Astrocyte (in vitro differentiated cells and primary cell): ENCODE measurements around the gene IFT52. TPM values are rescaled to one million over a fixed set of nuclear protein-coding genes. Genes with fewer than 3 reads are reported as not detected.
A peak's percentile ranks its signal among the peaks of the same experiment; 100 is the strongest.
"Not testable (repeated sequence)": the region's sequence is repeated elsewhere in the genome, so short reads cannot be mapped to it uniquely, and the experiment has no call there.

Experiments
- DNase-seq: peaks from one replicate; pipeline ENCODE4 v3.0.0-alpha.2; 2010; ENCODE audit warnings: low read depth
- FAIRE-seq: peaks from 2 replicates; lab custom pipeline; 2011; peaks lifted over from hg19 to GRCh38; lab: Jason Lieb, UNC
- H2AFZ ChIP-seq: 2 replicates; pipeline ENCODE4 v1.6.0; 2012; ENCODE audit warnings: low read depth, low read length, inconsistent platforms
- H3K27ac ChIP-seq: 2 replicates; pipeline ENCODE4 v1.5.1; 2011; ENCODE audit warnings: low read depth, low read length, inconsistent platforms
- H3K27me3 ChIP-seq: 2 replicates; pipeline ENCODE4 v1.6.0; 2011; ENCODE audit warnings: low read length, inconsistent platforms; ENCODE audit not compliant: insufficient read depth
- H3K36me3 ChIP-seq: 2 replicates; pipeline ENCODE4 v1.5.1; 2011; ENCODE audit warnings: low read length, inconsistent platforms; ENCODE audit not compliant: insufficient read depth
- H3K4me1 ChIP-seq: 2 replicates; pipeline ENCODE4 v1.5.1; 2011; ENCODE audit warnings: low read length, inconsistent platforms; ENCODE audit not compliant: insufficient read depth
- H3K4me2 ChIP-seq: 2 replicates; pipeline ENCODE4 v1.6.0; 2012; ENCODE audit warnings: low read length, inconsistent platforms
- H3K4me3 ChIP-seq: 2 replicates; pipeline ENCODE4 v1.5.1; 2011; ENCODE audit warnings: low read depth, mild to moderate bottlenecking, low read length, inconsistent platforms; ENCODE audit not compliant: insufficient read depth
- H3K79me2 ChIP-seq: 2 replicates; pipeline ENCODE4 v1.6.0; 2012; ENCODE audit warnings: mild to moderate bottlenecking, low read length, inconsistent platforms; ENCODE audit not compliant: insufficient read depth
- H3K9ac ChIP-seq: 2 replicates; pipeline ENCODE4 v1.6.0; 2012; ENCODE audit warnings: mild to moderate bottlenecking, low read length, inconsistent platforms
- H3K9me3 ChIP-seq: 2 replicates; pipeline ENCODE4 v1.5.1; 2012; ENCODE audit warnings: low read depth, mild to moderate bottlenecking, low read length, inconsistent platforms; ENCODE audit not compliant: insufficient read depth
- H4K20me1 ChIP-seq: 2 replicates; pipeline ENCODE4 v1.6.0; 2012; ENCODE audit warnings: low read length, inconsistent platforms; ENCODE audit not compliant: insufficient read depth
- H3K27ac Mint-ChIP-seq: one replicate; pipeline ENCODE4 v1.8.0; 2021; ENCODE audit warnings: mild to moderate bottlenecking, mixed read lengths; ENCODE audit not compliant: unreplicated experiment
- H3K27me3 Mint-ChIP-seq: one replicate; pipeline ENCODE4 v1.8.0; 2021; ENCODE audit warnings: low read depth, mixed read lengths; ENCODE audit not compliant: unreplicated experiment
- H3K36me3 Mint-ChIP-seq: one replicate; pipeline ENCODE4 v1.8.0; 2021; ENCODE audit warnings: low read depth, mixed read lengths; ENCODE audit not compliant: unreplicated experiment
- H3K4me1 Mint-ChIP-seq: one replicate; pipeline ENCODE4 v1.8.0; 2021; ENCODE audit warnings: low read depth, mixed read lengths; ENCODE audit not compliant: unreplicated experiment
- H3K4me3 Mint-ChIP-seq: one replicate; pipeline ENCODE4 v1.8.0; 2021; ENCODE audit warnings: mild to moderate bottlenecking, moderate library complexity, mixed read lengths; ENCODE audit not compliant: unreplicated experiment
- H3K9me3 Mint-ChIP-seq: one replicate; pipeline ENCODE4 v1.8.0; 2021; ENCODE audit warnings: mild to moderate bottlenecking, mixed read lengths; ENCODE audit not compliant: unreplicated experiment
- CTCF ChIP-seq: IDR thresholded peaks from 2 replicates; pipeline ENCODE4 v1.5.1; 2011; ENCODE audit warnings: low read depth, mild to moderate bottlenecking, inconsistent platforms, low read length, moderate library complexity; ENCODE audit not compliant: insufficient read depth
- EZH2 ChIP-seq: IDR thresholded peaks from 2 replicates; pipeline ENCODE4 v1.6.1; 2012; ENCODE audit warnings: mild to moderate bottlenecking, low read length, inconsistent platforms; ENCODE audit not compliant: insufficient read depth
- total RNA-seq: library from RNA; stranded (reverse); gene quantifications from 2 replicates; pipeline ENCODE4 v1.2.1, GENCODE V29; 2021

IFT52 gene
- total RNA-seq, 1 donor from 2014 or later = 27.0 TPM

DNA sequence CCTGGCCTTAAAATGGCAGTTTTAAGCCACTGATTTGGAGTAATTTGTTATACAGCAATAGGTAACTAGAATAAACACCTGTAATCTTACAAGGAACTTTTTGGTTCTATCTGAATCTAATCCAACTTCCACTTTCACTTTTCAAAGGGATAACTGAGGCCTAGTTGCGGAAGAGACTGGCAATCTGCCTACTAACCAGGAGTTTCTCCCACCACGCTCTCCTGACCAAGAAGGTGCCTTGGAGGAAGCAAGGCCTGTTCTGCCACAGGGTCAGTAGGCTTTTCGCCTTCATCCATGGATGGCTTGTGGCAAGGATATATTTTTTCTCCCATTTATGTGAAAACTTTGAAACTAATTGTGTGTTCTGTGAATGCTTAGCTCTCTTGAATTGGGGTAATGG is 63.2 kb downstream of the IFT52 start:
- H3K9me3 ChIP-seq = no peaks in the 10 kb centered on the region
- no peak for TF ChIP-seq EZH2
- no peak for TF ChIP-seq CTCF
- no peaks in the 10 kb centered on the region for H3K36me3 Mint-ChIP-seq
- no peaks in the 10 kb centered on the region for H3K27me3 Mint-ChIP-seq
- no peaks in the 10 kb centered on the region for H3K27me3 ChIP-seq
- no peak overlapping the region for H3K4me3 ChIP-seq
- H3K4me2 ChIP-seq = no peak overlapping the region
- no peaks in the 10 kb centered on the region for H4K20me1 ChIP-seq
- DNase-seq = no peak
- no peak overlapping the region for H2AFZ ChIP-seq
- H3K4me3 Mint-ChIP-seq = no peak overlapping the region
- no peaks in the 10 kb centered on the region for H3K4me1 Mint-ChIP-seq
- H3K79me2 ChIP-seq = no peaks in the 10 kb centered on the region
- H3K9me3 Mint-ChIP-seq = no peaks in the 10 kb centered on the region
- no peaks in the 10 kb centered on the region for H3K36me3 ChIP-seq
- H3K27ac ChIP-seq = no peak overlapping the region
- no peak for FAIRE-seq
- H3K4me1 ChIP-seq = peaks cover 4% of the 10 kb centered on the region
- no peak overlapping the region for H3K27ac Mint-ChIP-seq
- H3K9ac ChIP-seq = no peak overlapping the region

DNA sequence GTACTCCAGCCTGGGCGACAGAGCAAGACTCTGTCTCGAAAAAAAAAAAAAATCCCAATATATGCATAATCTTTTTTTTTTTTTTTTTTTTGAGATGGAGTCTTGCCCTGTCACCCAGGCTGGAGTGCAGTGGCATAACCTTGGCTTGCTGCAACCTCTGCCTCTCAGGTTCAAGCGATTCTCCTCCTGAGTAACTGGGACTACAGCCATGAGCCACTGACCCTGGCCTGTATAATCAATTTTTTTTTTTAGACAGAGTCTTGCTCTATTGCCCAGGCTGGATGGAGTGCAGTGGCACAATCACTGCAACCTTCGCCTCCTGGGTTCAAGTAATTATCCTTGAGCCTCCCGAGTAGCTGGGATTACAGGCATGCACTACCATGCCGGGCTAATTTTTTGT is 64.4 kb downstream of the IFT52 start:
- H3K4me2 ChIP-seq, H3K9me3 Mint-ChIP-seq, H3K27ac ChIP-seq, H2AFZ ChIP-seq, H3K27me3 Mint-ChIP-seq, H3K4me3 ChIP-seq, H3K4me1 Mint-ChIP-seq, H3K4me3 Mint-ChIP-seq, FAIRE-seq, DNase-seq, H3K27ac Mint-ChIP-seq, H3K4me1 ChIP-seq, H3K9ac ChIP-seq, H3K27me3 ChIP-seq, H3K79me2 ChIP-seq, H4K20me1 ChIP-seq, H3K36me3 Mint-ChIP-seq, H3K9me3 ChIP-seq, H3K36me3 ChIP-seq: not testable (repeated sequence)

GRCh38 chr20:43655937-43656336 is 65.2 kb downstream of the IFT52 start:
- H3K36me3 ChIP-seq = no peaks in the 10 kb centered on the region
- H3K27ac ChIP-seq = no peak overlapping the region
- no peaks in the 10 kb centered on the region for H3K9me3 Mint-ChIP-seq
- H3K36me3 Mint-ChIP-seq = no peaks in the 10 kb centered on the region
- H3K27me3 ChIP-seq = no peaks in the 10 kb centered on the region
- H3K4me2 ChIP-seq = no peak overlapping the region
- FAIRE-seq (no peak), DNase-seq (no peak)
- no peak overlapping the region for H3K4me3 ChIP-seq
- peaks cover 3% of the 10 kb centered on the region for H3K27me3 Mint-ChIP-seq
- TF ChIP-seq CTCF (no peak), EZH2 (no peak)
- H3K4me1 ChIP-seq = peaks cover 4% of the 10 kb centered on the region
- H2AFZ ChIP-seq = no peak overlapping the region
- H3K4me1 Mint-ChIP-seq = no peaks in the 10 kb centered on the region
- peak overlapping the region; percentile 78 for H3K4me3 Mint-ChIP-seq
- no peaks in the 10 kb centered on the region for H4K20me1 ChIP-seq
- H3K9me3 ChIP-seq = no peaks in the 10 kb centered on the region
- H3K9ac ChIP-seq = no peak overlapping the region
- H3K79me2 ChIP-seq = no peaks in the 10 kb centered on the region
- no peak overlapping the region for H3K27ac Mint-ChIP-seq
